WI38 (cell line): ENCODE results near the gene CEP164.

Experiments
- H3K4me3 ChIP-seq: 2 replicates; pipeline ENCODE4 v1.5.1; 2011; ENCODE audit warnings: low read depth, mild to moderate bottlenecking, control low read depth, low read length
- TF ChIP-seq, protein P1 (sequence below): IDR thresholded peaks from 2 replicates; pipeline ENCODE4 v1.5.1; 2012; ENCODE audit warnings: low read depth, mild to moderate bottlenecking, control low read depth, low read length

Gene CEP164

DNA sequence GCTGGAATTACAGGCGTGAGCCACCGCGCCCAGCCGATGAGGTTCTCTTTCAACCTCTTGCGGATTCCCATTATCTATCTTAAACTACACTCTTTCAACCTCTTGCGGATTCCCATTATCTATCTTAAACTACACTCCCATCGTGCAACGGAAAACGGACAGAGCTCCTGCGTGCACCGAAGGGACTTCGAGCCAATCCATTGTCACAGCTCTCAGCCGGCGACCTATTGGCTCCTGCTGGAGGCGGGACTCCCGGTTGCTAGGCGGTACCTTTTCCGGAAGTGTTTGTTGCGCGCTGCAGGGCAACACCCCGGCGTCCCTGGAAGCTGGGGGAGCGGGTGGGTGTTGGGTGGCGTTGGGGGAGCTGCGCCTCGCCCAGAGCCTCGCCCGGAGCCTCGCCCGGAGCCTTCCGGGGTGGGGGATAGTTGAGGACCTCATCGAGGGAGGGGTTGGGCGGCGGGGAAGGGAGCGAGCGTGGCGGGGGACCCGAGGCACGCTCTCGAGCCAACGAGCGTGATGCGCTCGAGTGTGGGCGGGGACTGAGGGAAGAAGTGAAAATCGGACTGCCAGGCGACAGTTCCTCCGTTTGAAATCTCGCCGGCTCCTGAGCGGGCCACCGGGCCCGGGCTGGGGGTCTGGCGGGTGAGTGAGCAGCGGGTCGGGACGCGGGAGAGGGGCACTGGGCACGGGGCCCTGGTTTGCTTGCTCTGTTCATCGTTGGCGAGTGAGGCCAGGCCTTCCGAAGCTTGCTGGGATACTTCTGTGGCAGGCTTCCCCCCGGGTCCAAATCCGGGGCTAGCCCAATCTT, at the start of gene CEP164:
Gene CEP164, plus strand, starts transcription at position 288 of the 808 bp plus-strand sequence. CDS start 10,733 bp downstream, outside the sequence.
- TF ChIP-seq, protein P1, sequence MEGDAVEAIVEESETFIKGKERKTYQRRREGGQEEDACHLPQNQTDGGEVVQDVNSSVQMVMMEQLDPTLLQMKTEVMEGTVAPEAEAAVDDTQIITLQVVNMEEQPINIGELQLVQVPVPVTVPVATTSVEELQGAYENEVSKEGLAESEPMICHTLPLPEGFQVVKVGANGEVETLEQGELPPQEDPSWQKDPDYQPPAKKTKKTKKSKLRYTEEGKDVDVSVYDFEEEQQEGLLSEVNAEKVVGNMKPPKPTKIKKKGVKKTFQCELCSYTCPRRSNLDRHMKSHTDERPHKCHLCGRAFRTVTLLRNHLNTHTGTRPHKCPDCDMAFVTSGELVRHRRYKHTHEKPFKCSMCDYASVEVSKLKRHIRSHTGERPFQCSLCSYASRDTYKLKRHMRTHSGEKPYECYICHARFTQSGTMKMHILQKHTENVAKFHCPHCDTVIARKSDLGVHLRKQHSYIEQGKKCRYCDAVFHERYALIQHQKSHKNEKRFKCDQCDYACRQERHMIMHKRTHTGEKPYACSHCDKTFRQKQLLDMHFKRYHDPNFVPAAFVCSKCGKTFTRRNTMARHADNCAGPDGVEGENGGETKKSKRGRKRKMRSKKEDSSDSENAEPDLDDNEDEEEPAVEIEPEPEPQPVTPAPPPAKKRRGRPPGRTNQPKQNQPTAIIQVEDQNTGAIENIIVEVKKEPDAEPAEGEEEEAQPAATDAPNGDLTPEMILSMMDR = no peak
- H3K4me3 ChIP-seq = peak within 1 kb of the TSS; percentile 86

DNA sequence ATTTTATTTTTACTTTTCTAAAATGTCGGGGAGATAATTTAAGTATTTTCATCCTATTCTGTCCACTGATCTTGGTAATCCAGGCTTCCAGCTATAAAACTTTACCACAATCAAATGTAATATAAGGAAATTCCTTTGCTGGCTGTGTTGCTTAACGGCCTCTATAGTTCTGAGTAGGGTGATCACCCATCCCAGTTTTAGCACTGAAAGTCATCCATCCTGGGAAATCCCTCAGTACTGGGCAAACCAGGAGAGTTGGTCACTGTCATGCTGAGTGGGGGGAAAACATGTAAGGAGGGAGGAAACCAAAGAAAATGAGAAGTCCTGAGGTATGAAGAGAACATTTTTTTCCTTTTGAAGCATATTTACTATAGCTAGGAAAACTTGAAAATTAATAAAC, 49.3 kb upstream of the CEP164 start:
- TF ChIP-seq, protein P1 = no peak
- no peak overlapping the region for H3K4me3 ChIP-seq

DNA sequence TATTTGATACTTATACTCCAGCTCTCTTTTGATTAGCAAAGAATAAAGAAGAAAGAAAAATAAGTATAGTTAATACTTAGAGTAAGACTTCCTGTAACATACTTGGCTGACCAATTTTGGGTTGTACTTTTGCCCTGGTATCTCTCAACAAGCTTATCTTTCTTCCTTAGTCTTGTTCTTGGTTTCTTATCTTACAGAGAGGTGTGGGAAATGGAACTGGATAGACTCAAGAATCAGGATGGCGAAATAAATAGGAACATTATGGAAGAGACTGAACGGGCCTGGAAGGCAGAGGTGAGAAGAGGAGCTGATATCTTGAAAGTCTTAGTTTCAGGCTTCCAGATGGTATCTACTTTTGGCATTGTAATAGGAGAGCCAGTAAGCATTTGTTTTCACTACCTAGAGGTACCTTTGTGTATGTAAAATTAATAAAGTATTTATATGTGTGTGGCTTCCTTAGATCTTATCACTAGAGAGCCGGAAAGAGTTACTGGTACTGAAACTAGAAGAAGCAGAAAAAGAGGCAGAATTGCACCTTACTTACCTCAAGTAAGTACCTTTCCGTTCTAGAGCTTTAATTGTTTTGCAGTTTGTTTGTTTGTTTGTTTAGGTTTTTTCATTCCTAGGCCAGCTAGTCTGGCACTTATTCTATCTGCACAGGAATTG, 47.8 kb upstream of the CEP164 start:
- TF ChIP-seq, protein P1 = no peak
- no peak overlapping the region for H3K4me3 ChIP-seq

DNA sequence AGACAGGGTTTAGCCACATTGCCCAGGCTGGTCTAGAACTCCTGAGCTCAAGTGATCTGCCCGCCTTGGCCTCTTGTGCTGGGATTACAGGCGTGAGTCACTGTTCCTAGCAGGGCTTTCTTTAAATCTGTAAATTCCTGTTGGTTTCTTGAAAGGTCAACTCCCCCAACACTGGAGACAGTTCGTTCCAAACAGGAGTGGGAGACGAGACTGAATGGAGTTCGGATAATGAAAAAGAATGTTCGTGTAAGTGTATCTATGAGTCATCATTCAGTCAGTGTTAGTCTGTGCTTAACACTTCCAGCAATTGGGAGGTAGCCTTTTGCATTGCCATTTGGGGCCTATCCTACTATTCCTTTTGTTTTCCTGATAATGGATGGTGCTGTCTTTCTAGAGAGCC, 46.5 kb upstream of the CEP164 start:
- H3K4me3 ChIP-seq = no peak overlapping the region

DNA sequence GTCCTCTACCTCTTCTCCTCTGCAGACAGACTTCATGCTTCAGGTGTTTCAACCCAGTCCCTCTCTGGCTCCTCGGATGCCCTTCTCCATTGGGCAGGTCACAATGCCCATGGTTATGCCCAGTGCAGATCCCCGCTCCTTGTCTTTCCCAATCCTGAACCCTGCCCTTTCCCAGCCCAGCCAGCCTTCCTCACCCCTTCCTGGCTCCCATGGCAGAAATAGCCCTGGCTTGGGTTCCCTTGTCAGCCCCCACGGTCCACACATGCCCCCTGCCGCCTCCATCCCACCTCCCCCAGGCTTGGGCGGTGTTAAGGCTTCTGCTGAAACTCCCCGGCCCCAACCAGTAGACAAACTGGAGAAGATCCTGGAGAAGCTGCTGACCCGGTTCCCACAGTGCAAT, 45.8 kb upstream of the CEP164 start:
- H3K4me3 ChIP-seq = no peak overlapping the region
- TF ChIP-seq, protein P1 = no peak

More for the DNA sequence above, 46.5 kb upstream of the CEP164 start:
- TF ChIP-seq, protein P1 = no peak

DNA sequence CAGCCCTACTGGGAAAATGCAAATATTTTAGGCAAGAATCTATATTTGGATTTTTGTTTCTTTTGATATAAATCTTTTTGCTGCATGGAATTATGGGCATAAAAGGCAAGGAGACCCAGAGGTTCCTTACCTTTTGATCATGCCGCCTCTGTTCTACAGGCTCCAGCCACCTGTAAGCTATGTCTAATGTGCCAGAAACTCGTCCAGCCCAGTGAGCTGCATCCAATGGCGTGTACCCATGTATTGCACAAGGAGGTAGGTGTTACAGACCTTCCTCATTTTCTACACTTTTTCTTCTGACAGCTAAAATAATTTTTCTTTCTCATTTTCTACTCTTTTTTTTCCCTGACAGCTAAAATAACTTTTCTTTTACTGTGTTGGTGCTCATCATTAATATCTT, 44.7 kb upstream of the CEP164 start:
- TF ChIP-seq, protein P1 = no peak

DNA sequence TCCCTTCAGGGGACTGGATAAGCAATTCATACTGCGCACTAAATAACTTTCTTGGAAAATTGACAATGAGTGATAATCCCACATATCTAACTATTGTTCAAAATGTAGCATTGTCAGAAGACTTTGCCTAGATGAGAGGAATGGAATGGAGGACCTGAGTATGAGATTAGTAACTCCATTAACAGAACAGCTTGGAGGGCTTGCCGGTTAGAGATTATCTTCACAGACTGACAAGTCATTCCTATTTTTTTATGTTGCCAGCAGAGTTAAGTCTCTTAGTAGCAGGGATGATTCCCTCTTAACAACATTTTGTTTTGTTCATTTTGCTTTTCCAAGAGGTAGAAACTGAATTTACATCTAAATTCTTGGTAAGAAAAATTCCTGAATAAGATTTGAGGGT, 43.6 kb upstream of the CEP164 start:
- TF ChIP-seq, protein P1 = no peak
- H3K4me3 ChIP-seq = no peak overlapping the region

More for the DNA sequence above, 44.7 kb upstream of the CEP164 start:
- no peak overlapping the region for H3K4me3 ChIP-seq
